ENCODE data around the gene MAVS. TPM values are rescaled to one million over a fixed set of nuclear protein-coding genes. Genes with fewer than 3 reads are reported as not detected.
A peak's percentile ranks its signal among the peaks of the same experiment; 100 is the strongest.
"Not testable (repeated sequence)": the region's sequence is repeated elsewhere in the genome, so short reads cannot be mapped to it uniquely, and the experiment has no call there.

The MAVS gene
- total RNA-seq, 1 experiment from 2014 or later = 24.2 TPM

DNA sequence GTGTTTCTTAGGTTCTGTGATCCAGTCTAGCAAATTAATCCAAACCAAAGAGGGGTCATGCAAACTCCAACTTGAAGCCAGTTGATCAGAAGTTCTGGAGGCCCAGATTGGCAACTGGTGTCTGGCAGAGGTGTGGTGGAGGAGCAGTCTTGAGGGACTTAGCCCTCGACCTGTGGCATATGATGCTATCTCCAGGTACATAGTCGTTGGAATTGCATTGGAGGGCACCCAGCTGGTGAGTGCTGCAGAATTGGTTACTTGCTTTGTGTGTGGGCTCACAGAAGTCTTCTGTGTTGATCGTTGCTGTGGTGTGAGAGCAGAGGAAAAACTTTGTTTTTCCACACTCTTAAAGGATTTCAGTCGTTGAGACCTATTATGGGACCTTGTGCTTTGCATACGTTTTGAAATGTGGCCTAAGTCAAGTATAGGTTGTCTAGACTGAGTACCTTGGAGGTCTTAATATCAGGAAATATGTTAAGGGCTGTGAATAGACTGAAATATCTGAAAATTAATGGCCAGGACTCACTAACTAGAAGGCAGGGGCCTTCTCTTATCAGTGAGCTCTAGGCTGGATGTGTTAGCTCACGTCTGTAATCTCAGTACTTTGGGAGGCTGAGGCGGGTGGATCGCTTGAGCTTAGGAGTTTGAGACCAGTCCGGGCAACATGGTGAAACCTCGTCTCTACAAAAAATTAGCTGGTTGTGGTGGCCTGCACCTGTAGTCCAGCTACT lies 50.4 kb downstream of the MAVS start:
- Histone ChIP-seq H3K4me1 (ENCODE audit: insufficient read depth, low read length) (peaks cover 2% of the 10 kb centered on the region; the same call in 1 of the 2 replicates), H3T11ph (ENCODE audit: low read length) (no peak overlapping the region), H2AFZ (ENCODE audit: low read length) (no peak overlapping the region), H2BK120ac (ENCODE audit: low read depth, low read length, poor library complexity, severe bottlenecking) (no peak overlapping the region), H3K4ac (ENCODE audit: low read depth, low read length) (no peak overlapping the region), H3K18ac (ENCODE audit: insufficient read length, low read depth, low read length) (no peak overlapping the region), H2BK15ac (ENCODE audit: low read depth, low read length) (no peak overlapping the region), H4K91ac (ENCODE audit: insufficient read length, low read depth, low read length) (no peak overlapping the region), H4K5ac (ENCODE audit: insufficient read length, low read depth, low read length) (no peak overlapping the region), H4K8ac (replicated peaks; ENCODE audit: insufficient read length, low read depth, low read length) (no peak overlapping the region), H2BK20ac (ENCODE audit: low read depth, low read length, poor library complexity, severe bottlenecking) (no peak overlapping the region), H2BK5ac (ENCODE audit: insufficient read length, low read length) (no peak overlapping the region), H3K9ac (ENCODE audit: extremely low read depth, insufficient read length, low read length) (no peak overlapping the region), H3K9me3 (ENCODE audit: control insufficient read depth, low read depth, low read length) (no peaks in the 10 kb centered on the region), H3K23me2 (ENCODE audit: insufficient read length, low read depth, low read length, poor library complexity, severe bottlenecking) (no peaks in the 10 kb centered on the region), H3K27me3 (ENCODE audit: insufficient read depth, low read length) (no peaks in the 10 kb centered on the region), H2BK12ac (ENCODE audit: insufficient read length, low read depth, low read length) (no peak overlapping the region), H3K4me2 (ENCODE audit: insufficient read depth, insufficient read length, low read length) (no peak overlapping the region), H4K20me1 (ENCODE audit: control insufficient read depth, insufficient read depth, insufficient read length) (no peaks in the 10 kb centered on the region), H3K23ac (ENCODE audit: insufficient read length, low read depth, low read length) (no peak overlapping the region), H3K56ac (ENCODE audit: insufficient read length, low read depth, low read length) (no peak overlapping the region), H3K14ac (ENCODE audit: insufficient read depth, low read length) (no peak overlapping the region), H3K27ac (ENCODE audit: insufficient read length, low read depth, low read length) (no peak overlapping the region), H2AK5ac (ENCODE audit: insufficient read length, low read length) (no peak overlapping the region), H3K79me2 (ENCODE audit: insufficient read depth, low read length) (peaks cover 89% of the 10 kb centered on the region), H3K79me1 (ENCODE audit: insufficient read depth, low read depth, low read length, poor library complexity, severe bottlenecking) (no peaks in the 10 kb centered on the region)
- H3K4me3 Mint-ChIP-seq = no peak overlapping the region
- no peaks in the 10 kb centered on the region for H3K9me3 Mint-ChIP-seq
- no CpG with 5 or more reads among the region's 10 CpGs for WGBS (ENCODE audit: extremely low coverage, insufficient read length, low lambda C conversion rate)
- peaks cover 44 to 46% of the 10 kb centered on the region in 2 experiments for H3K4me1 Mint-ChIP-seq
- peaks cover 9 to 38% (median 27%) of the 10 kb centered on the region in 3 experiments; a peak in 6 of 7 replicates for H3K36me3 Mint-ChIP-seq (ENCODE audit: insufficient read depth in 1 of 3, low read depth in 3 of 3)
- DNase-seq = no peak
- H3K27ac Mint-ChIP-seq = peak overlapping the region in 1 of 3 experiments; percentile 14; a peak in 2 of 7 replicates
- H3K27me3 Mint-ChIP-seq (ENCODE audit: low read depth) = no peaks in the 10 kb centered on the region
- no peak for TF ChIP-seq CTCF (conservative IDR thresholded peaks at IDR 0.05)

DNA sequence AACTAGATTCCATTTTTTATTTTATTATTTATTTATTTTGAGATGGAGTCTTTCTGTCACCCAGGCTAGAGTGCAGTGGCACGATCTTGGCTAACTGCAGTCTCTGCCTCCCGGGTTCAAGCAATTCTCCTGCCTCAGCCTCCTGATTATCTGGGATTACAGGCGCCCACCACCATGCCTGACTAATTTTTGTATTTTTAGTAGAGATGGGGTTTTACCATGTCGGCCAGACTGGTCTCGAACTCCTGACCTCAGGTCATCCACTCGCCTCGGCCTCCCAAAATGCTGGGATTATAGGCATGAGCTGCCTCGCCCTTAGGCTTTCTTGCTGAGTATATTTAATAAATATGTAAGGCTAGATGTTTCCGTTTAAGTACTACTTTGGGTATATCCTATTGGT lies 51.5 kb downstream of the MAVS start:
- H3K4ac ChIP-seq (ENCODE audit: low read depth, low read length); H2BK20ac ChIP-seq (ENCODE audit: low read depth, low read length, poor library complexity, severe bottlenecking); H3K23me2 ChIP-seq (ENCODE audit: insufficient read length, low read depth, low read length, poor library complexity, severe bottlenecking); H3K4me2 ChIP-seq (ENCODE audit: insufficient read depth, insufficient read length, low read length); H4K20me1 ChIP-seq (ENCODE audit: control insufficient read depth, insufficient read depth, insufficient read length); H3K9ac ChIP-seq (ENCODE audit: extremely low read depth, insufficient read length, low read length); H3K9me3 ChIP-seq (ENCODE audit: control insufficient read depth, low read depth, low read length); DNase-seq; H3K4me3 Mint-ChIP-seq; H3K27me3 Mint-ChIP-seq (ENCODE audit: low read depth); H2AK5ac ChIP-seq (ENCODE audit: insufficient read length, low read length); H3K23ac ChIP-seq (ENCODE audit: insufficient read length, low read depth, low read length); H4K91ac ChIP-seq (ENCODE audit: insufficient read length, low read depth, low read length); H3K18ac ChIP-seq (ENCODE audit: insufficient read length, low read depth, low read length); H3K27me3 ChIP-seq (ENCODE audit: insufficient read depth, low read length); H2AFZ ChIP-seq (ENCODE audit: low read length); H3K27ac ChIP-seq (ENCODE audit: insufficient read length, low read depth, low read length); H3K9me3 Mint-ChIP-seq; H3K4me1 ChIP-seq (ENCODE audit: insufficient read depth, low read length); H2BK5ac ChIP-seq (ENCODE audit: insufficient read length, low read length); H2BK12ac ChIP-seq (ENCODE audit: insufficient read length, low read depth, low read length); H3K79me1 ChIP-seq (ENCODE audit: insufficient read depth, low read depth, low read length, poor library complexity, severe bottlenecking); H3T11ph ChIP-seq (ENCODE audit: low read length); H3K14ac ChIP-seq (ENCODE audit: insufficient read depth, low read length); H4K8ac ChIP-seq (replicated peaks; ENCODE audit: insufficient read length, low read depth, low read length); H3K27ac Mint-ChIP-seq; H2BK15ac ChIP-seq (ENCODE audit: low read depth, low read length); H3K56ac ChIP-seq (ENCODE audit: insufficient read length, low read depth, low read length); H2BK120ac ChIP-seq (ENCODE audit: low read depth, low read length, poor library complexity, severe bottlenecking); H4K5ac ChIP-seq (ENCODE audit: insufficient read length, low read depth, low read length): not testable (repeated sequence)
- peaks cover 7 to 30% (median 24%) of the 10 kb centered on the region in 3 experiments; a peak in 6 of 7 replicates for H3K36me3 Mint-ChIP-seq (ENCODE audit: insufficient read depth in 1 of 3, low read depth in 3 of 3)
- H3K79me2 ChIP-seq (ENCODE audit: insufficient read depth, low read length) = peaks cover 88% of the 10 kb centered on the region
- H3K4me1 Mint-ChIP-seq = peaks cover 37 to 42% of the 10 kb centered on the region in 2 experiments
- WGBS (ENCODE audit: extremely low coverage, insufficient read length, low lambda C conversion rate) = no CpG with 5 or more reads among the region's 9 CpGs
